Nephron (organoid): ENCODE data around the gene SLC23A1.
A peak's percentile ranks its signal among the peaks of the same experiment; 100 is the strongest.

Experiments
- H3K27ac Mint-ChIP-seq, 3 experiments: 2 replicates each; pipeline ENCODE4 v1.8.0; 2020; ENCODE audit warnings: mixed read lengths in 3 of 3, mild to moderate bottlenecking in 2 of 3, moderate library complexity in 1 of 3
- H3K27me3 Mint-ChIP-seq: 2 replicates; pipeline ENCODE4 v1.8.0; 2021; ENCODE audit warnings: low read depth, mild to moderate bottlenecking, moderate library complexity, mixed read lengths
- H3K36me3 Mint-ChIP-seq: 2 replicates; pipeline ENCODE4 v1.8.0; 2020; ENCODE audit warnings: low read depth, mixed read lengths
- H3K4me1 Mint-ChIP-seq: 2 replicates; pipeline ENCODE4 v1.8.0; 2020; ENCODE audit warnings: mixed read lengths
- H3K4me3 Mint-ChIP-seq, 3 experiments: 2 replicates each; pipeline ENCODE4 v1.8.0; 2020; ENCODE audit warnings: mild to moderate bottlenecking in 3 of 3, mixed read lengths in 3 of 3, moderate library complexity in 2 of 3
- H3K9me3 Mint-ChIP-seq: 2 replicates; pipeline ENCODE4 v1.8.0; 2020; ENCODE audit warnings: mixed read lengths
- CTCF ChIP-seq, 3 experiments: fragments of 200-600 bp; sonication (generic); IDR thresholded peaks; one replicate each; pipeline ENCODE4 v1.5.0; 2021; ENCODE audit warnings: antibody characterized with exemption in 3 of 3; ENCODE audit not compliant: unreplicated experiment in 3 of 3

SLC23A1 gene

GRCh38 chr5:139394123-139394653 lies 11.1 kb upstream of the SLC23A1 start:
- Mint-ChIP-seq H3K9me3 (no peaks in the 10 kb centered on the region), H3K27ac (no peak overlapping the region), H3K27me3 (peaks cover 38% of the 10 kb centered on the region), H3K4me1 (peaks cover 29% of the 10 kb centered on the region), H3K4me3 (peak overlapping the region; percentile 82 to 89 (median 85)), H3K36me3 (peaks cover 5% of the 10 kb centered on the region)
- peak; percentile 54 to 57 (median 56) for TF ChIP-seq CTCF (IDR thresholded peaks at IDR 0.05; ENCODE audit: unreplicated experiment in 3 of 3)

GRCh38 chr5:139393497-139394122 lies 10.5 kb upstream of the SLC23A1 start:
- no peak for TF ChIP-seq CTCF (IDR thresholded peaks at IDR 0.05; ENCODE audit: unreplicated experiment in 3 of 3)
- peak overlapping the region; percentile 82 to 89 (median 85) for H3K4me3 Mint-ChIP-seq
- H3K36me3 Mint-ChIP-seq, result peaks cover 3% of the 10 kb centered on the region
- H3K27me3 Mint-ChIP-seq, result peaks cover 38% of the 10 kb centered on the region
- no peaks in the 10 kb centered on the region for H3K9me3 Mint-ChIP-seq
- H3K4me1 Mint-ChIP-seq, result peaks cover 29% of the 10 kb centered on the region
- no peak overlapping the region for H3K27ac Mint-ChIP-seq

- H3K27ac Mint-ChIP-seq, result no peak overlapping the region
- peak; percentile 60 to 73 (median 63) for TF ChIP-seq CTCF (IDR thresholded peaks at IDR 0.05; ENCODE audit: unreplicated experiment in 3 of 3)
- peak overlapping the region; percentile 82 to 89 (median 85) for H3K4me3 Mint-ChIP-seq
- H3K4me1 Mint-ChIP-seq, result peaks cover 27% of the 10 kb centered on the region
- peaks cover 2% of the 10 kb centered on the region for H3K36me3 Mint-ChIP-seq
- peaks cover 38% of the 10 kb centered on the region for H3K27me3 Mint-ChIP-seq
- no peaks in the 10 kb centered on the region for H3K9me3 Mint-ChIP-seq
Observed at GRCh38 chr5:139392678-139393496, 9.8 kb upstream of the SLC23A1 start.

- Mint-ChIP-seq H3K9me3 (no peaks in the 10 kb centered on the region), H3K27me3 (peaks cover 38% of the 10 kb centered on the region), H3K4me1 (peaks cover 24% of the 10 kb centered on the region), H3K27ac (no peak overlapping the region), H3K36me3 (no peaks in the 10 kb centered on the region), H3K4me3 (no peak overlapping the region)
- TF ChIP-seq CTCF (IDR thresholded peaks at IDR 0.05; ENCODE audit: unreplicated experiment in 3 of 3), result no peak
Observed at GRCh38 chr5:139392324-139392677, 9.2 kb upstream of the SLC23A1 start.

GRCh38 chr5:139391570-139392323 lies 8.7 kb upstream of the SLC23A1 start:
- Mint-ChIP-seq H3K4me3 (peak overlapping the region; percentile 65 to 78 (median 70)), H3K36me3 (no peaks in the 10 kb centered on the region), H3K4me1 (peaks cover 18% of the 10 kb centered on the region), H3K27me3 (peaks cover 38% of the 10 kb centered on the region), H3K9me3 (no peaks in the 10 kb centered on the region), H3K27ac (peak overlapping the region in 1 of 3 experiments; percentile 13)
- TF ChIP-seq CTCF (IDR thresholded peaks at IDR 0.05; ENCODE audit: unreplicated experiment in 3 of 3), result no peak
